Colonic mucosa (tissue), 4 donors: ENCODE results near the gene TRIM54. TPM values are rescaled to one million over a fixed set of nuclear protein-coding genes. Genes with fewer than 3 reads are reported as not detected.

Source experiments
- DNase-seq: peaks from one replicate; pipeline ENCODE4 v3.0.0-alpha.2; 2020
- H3K27ac ChIP-seq: fragments of 200-600 bp; one replicate; pipeline ENCODE4 v1.8.0; 2021
- H3K27me3 ChIP-seq: fragments of 200-600 bp; one replicate; pipeline ENCODE4 v1.8.0; 2021
- H3K36me3 ChIP-seq: fragments of 200-600 bp; one replicate; pipeline ENCODE4 v1.8.0; 2021
- H3K4me1 ChIP-seq: fragments of 200-600 bp; one replicate; pipeline ENCODE4 v1.8.0; 2021; ENCODE audit warnings: mild to moderate bottlenecking
- H3K4me3 ChIP-seq: fragments of 200-600 bp; one replicate; pipeline ENCODE4 v1.8.0; 2021
- H3K9ac ChIP-seq, 2 donors: one replicate each; pipeline ENCODE4 v1.7.0; 2013; ENCODE audit warnings: control low read depth in 2 of 2, low read depth in 2 of 2, low read length in 2 of 2
- H3K9me3 ChIP-seq: fragments of 200-600 bp; one replicate; pipeline ENCODE4 v1.8.0; 2021
- CTCF ChIP-seq: fragments of 200-600 bp; IDR thresholded peaks from one replicate; pipeline ENCODE4 v1.8.0; 2022; ENCODE audit warnings: antibody characterized with exemption, mild to moderate bottlenecking
- intact Hi-C: fragments of 100-400 bp; cut with DNase I; formaldehyde crosslinking; loops from one replicate; pipeline ENCODE4 v1.14.1; 2022
- total RNA-seq, 2 donors: library from RNA; stranded (reverse); fragmentation: NEBNext Ultra II Directional in 1 of 2; extraction: Animal tissue kit (Norgen Biotek cat#: 25700) in 1 of 2; gene quantifications; one replicate each; pipeline ENCODE4 v1.2.1, GENCODE V29; 2021
- donor health status: healthy.
- donor health status: DM: no; HTN: no; CAD: no.
- donor health status: DM: no; HTN: no; CAD: no.

Gene TRIM54
- total RNA-seq, 2 donors from 2014 or later, result 0.24 TPM; not detected in 1

DNA sequence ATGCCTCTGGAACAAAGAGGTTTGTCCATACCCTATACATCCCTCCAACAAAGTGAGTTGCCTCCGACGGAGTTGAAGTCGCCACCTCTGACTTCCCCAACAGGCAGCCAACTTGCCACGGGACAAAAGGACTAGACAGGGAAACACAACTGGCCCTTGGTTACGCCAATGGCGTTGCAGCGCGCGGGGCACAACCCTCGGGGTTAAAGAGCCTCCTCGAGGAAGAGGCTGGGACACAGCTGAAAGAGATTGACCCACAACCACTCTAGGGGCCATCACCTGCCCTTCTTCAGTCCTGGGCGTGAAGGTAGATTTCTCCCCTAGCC lies 73.8 kb downstream of the TRIM54 start:
- H3K27me3 ChIP-seq, result no peaks in the 10 kb centered on the region
- intact Hi-C loops, result no loop called here
- H3K27ac ChIP-seq, result peak overlapping the region; percentile 94
- H3K4me3 ChIP-seq, result peak overlapping the region; percentile 78
- H3K9ac ChIP-seq, result peak overlapping the region; percentile 91 to 98
- no peak for TF ChIP-seq CTCF
- H3K4me1 ChIP-seq, result peaks cover 11% of the 10 kb centered on the region
- no peak for DNase-seq
- H3K36me3 ChIP-seq, result no peaks in the 10 kb centered on the region
- no peaks in the 10 kb centered on the region for H3K9me3 ChIP-seq

DNA sequence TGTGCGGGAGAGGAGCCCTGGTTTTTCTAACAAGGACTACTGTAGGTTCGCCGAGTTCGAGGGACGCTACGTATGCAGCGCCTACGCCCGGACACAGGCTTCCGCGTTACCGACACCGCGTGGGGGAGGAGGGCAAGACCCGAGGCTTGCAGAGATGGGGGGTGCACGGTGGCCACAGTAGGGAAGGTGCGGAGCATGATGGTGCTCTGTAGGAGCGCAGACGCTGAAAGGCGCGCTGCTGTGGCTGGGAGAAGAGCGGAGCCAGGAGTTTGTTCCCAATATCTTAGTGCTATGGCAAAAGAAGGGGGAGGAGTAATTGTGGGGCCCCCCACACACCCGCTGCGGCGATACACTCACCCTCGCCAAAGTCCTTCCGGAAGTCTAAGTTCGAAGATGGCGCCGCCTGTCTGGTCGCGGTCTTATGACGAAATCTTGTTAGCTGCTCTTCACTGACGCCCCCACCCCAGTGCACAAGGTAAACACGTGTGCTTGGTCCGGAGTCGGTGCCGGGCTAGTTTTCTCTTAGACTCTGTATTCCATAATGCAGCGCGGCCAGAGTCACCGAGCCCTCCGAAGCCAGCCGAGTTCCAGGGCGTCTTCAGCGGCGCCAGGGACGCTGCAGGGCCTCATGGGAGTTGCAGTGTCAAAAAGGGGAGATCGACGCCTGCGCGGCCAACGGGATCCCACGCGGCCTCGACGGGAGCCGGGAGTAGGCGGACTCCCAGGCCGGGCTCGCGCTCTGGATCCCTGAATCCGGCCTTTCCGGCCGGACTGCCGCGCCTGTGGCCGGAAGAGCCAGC lies 74.4 kb downstream of the TRIM54 start, which contains the start of gene GTF3C2:
GTF3C2 (minus strand) TSS at position 383 of the 800 bp plus-strand sequence. CDS start 13,210 bp downstream, outside the sequence.
- intact Hi-C loops, result no loop called here
- TF ChIP-seq CTCF, result no peak
- no peaks in the 10 kb centered on the region for H3K27me3 ChIP-seq
- no peaks in the 10 kb centered on the region for H3K9me3 ChIP-seq
- H3K9ac ChIP-seq, result peak within 1 kb of the TSS; percentile 91 to 98
- H3K36me3 ChIP-seq, result no peaks in the 10 kb centered on the region
- peaks cover 11% of the 10 kb centered on the region for H3K4me1 ChIP-seq
- peak within 1 kb of the TSS; percentile 94 for H3K27ac ChIP-seq
- H3K4me3 ChIP-seq, result peak within 1 kb of the TSS; percentile 78
- DNase-seq, result peak; percentile 96

Other genes starting within 250 kb of the TRIM54 start
- 100 to 1,000 TPM in 1 of 2 donors, 10 to 100 TPM in 1; 76.6 to 121 TPM for gene TMEM214, start 249.5 kb upstream of the TRIM54 start, total RNA-seq
- gene AGBL5, start 230.8 kb upstream of the TRIM54 start, total RNA-seq, result 10 to 100 TPM; 15.1 to 16.8 TPM
- 100 to 1,000 TPM; 272 to 331 TPM for gene OST4, start 210.8 kb upstream of the TRIM54 start, total RNA-seq
- gene EMILIN1, start 203.8 kb upstream of the TRIM54 start, total RNA-seq, result 10 to 100 TPM; 20.2 to 43.0 TPM
- 10 to 100 TPM in 1 of 2 donors, 1 to 10 TPM in 1; 8.9 to 20.3 TPM for gene KHK, start 195.7 kb upstream of the TRIM54 start, total RNA-seq
- gene CGREF1, start 163.3 kb upstream of the TRIM54 start, total RNA-seq, result 1 to 10 TPM; 1.3 to 3.1 TPM
- not detected for gene ABHD1, start 158.6 kb upstream of the TRIM54 start, total RNA-seq
- 10 to 100 TPM; 42.7 to 72.1 TPM for gene PREB, start 147.8 kb upstream of the TRIM54 start, total RNA-seq
- not detected for gene PRR30, start 143.0 kb upstream of the TRIM54 start, total RNA-seq
- gene TCF23, start 133.4 kb upstream of the TRIM54 start, total RNA-seq, result under 1 TPM; 0.05 to 0.07 TPM
- gene ATRAID, start 70.4 kb upstream of the TRIM54 start, total RNA-seq, result 10 to 100 TPM; 80.7 to 83.4 TPM
- 10 to 100 TPM; 19.4 to 57.5 TPM for gene SLC5A6, start 70.2 kb upstream of the TRIM54 start, total RNA-seq
- 10 to 100 TPM; 11.1 to 49.1 TPM for gene CAD, start 65.1 kb upstream of the TRIM54 start, total RNA-seq
- gene SLC30A3, start 19.4 kb upstream of the TRIM54 start, total RNA-seq, result not detected
- gene DNAJC5G, start 7.0 kb upstream of the TRIM54 start, total RNA-seq, result not detected
- 1 to 10 TPM in 1 of 2 donors, under 1 TPM in 1; 0.74 to 1.0 TPM for gene UCN, start 26.0 kb downstream of the TRIM54 start, total RNA-seq
- gene MPV17, start 40.7 kb downstream of the TRIM54 start, total RNA-seq, result 10 to 100 TPM; 35.0 to 58.3 TPM
- gene GTF3C2, start 74.3 kb downstream of the TRIM54 start, total RNA-seq, result 10 to 100 TPM; 48.4 to 60.0 TPM
- 10 to 100 TPM; 34.5 to 35.4 TPM for gene EIF2B4, start 87.9 kb downstream of the TRIM54 start, total RNA-seq
- 10 to 100 TPM; 77.1 to 99.6 TPM for gene SNX17, start 88.2 kb downstream of the TRIM54 start, total RNA-seq
- gene ZNF513, start 98.3 kb downstream of the TRIM54 start, total RNA-seq, result 10 to 100 TPM; 21.7 to 24.5 TPM
- gene PPM1G, start 127.2 kb downstream of the TRIM54 start, total RNA-seq, result 100 to 1,000 TPM in 1 of 2 donors, 10 to 100 TPM in 1; 63.0 to 119 TPM
- 10 to 100 TPM; 69.6 to 87.7 TPM for gene NRBP1, start 146.2 kb downstream of the TRIM54 start, total RNA-seq
- 100 to 1,000 TPM in 1 of 2 donors, 10 to 100 TPM in 1; 91.8 to 147 TPM for gene KRTCAP3, start 160.0 kb downstream of the TRIM54 start, total RNA-seq
- 10 to 100 TPM; 34.7 to 52.6 TPM for gene IFT172, start 207.3 kb downstream of the TRIM54 start, total RNA-seq
- 1 to 10 TPM in 1 of 2 donors, under 1 TPM in 1; 0.64 to 1.1 TPM for gene FNDC4, start 212.8 kb downstream of the TRIM54 start, total RNA-seq
- under 1 TPM; 0.22 to 0.40 TPM for gene GCKR, start 214.4 kb downstream of the TRIM54 start, total RNA-seq